Activated naive CD8-positive, alpha-beta T cell treated with anti-CD3 and anti-CD28 coated beads, Interleukin-2, amount 50 U/mL, for 16 hours (primary cell): ENCODE results near the gene ABHD6.

Experiments used
- DNase-seq: peaks from one replicate; pipeline ENCODE4 v3.0.0-alpha.2; 2020; ENCODE audit warnings: low read depth, low spot score

The ABHD6 gene

DNA sequence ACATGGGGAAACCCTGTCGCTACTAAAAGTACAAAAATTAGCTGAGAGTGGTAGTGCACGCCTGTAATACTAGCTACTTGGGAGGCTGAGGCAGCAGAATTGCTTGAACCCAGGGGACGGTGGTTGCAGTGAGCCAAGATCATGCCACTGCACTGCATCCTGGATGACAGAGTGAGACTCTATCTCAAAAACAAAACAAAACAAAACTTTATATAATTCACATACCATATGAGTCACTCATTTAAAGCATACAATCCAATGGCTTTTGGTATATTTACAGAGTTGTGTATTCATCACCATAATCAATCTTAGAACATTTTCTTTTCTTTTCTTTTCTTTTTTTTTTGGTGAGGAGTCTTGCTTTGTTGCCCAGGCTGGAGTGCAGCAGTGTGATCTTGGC is 103.8 kb downstream of the ABHD6 start:
- no peak for DNase-seq

DNA sequence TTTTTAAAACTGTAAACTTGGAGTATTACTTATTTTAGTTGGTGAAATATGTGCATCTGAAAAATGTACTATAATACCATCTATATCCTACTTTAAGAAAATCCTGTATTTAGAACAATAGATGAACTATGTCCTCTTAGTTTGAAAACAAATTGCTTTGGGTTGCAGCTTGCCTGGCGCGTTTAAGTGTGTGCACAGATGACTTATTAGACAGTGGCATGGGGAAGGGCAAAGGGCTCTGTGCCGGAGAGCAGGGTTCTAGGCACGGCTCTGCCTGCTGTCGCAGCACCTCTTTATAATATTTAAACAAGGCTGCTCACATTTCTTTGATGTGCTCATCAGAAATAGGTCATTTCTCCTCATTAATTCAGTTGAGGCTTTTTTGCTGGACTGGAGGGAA is 105.1 kb downstream of the ABHD6 start:
- no peak for DNase-seq
